SK-N-SH treated with all-trans-retinoic acid at 6 μM for 48 hours (cell line): ENCODE results near the gene OR4K2.

Experiments used
- ATAC-seq: fragments of 200-7000 bp; cut with Tn5 transposase; 3 replicates; pipeline ENCODE4 v1.9.1; 2020; ENCODE audit warnings: mild to moderate bottlenecking, moderate library complexity
- ARNTL ChIP-seq: fragments of 450-650 bp; formaldehyde crosslinking; IDR thresholded peaks from 2 replicates; pipeline ENCODE4 v1.5.0; 2020; ENCODE audit warnings: low read depth, mild to moderate bottlenecking, moderate library complexity, borderline replicate concordance
- BACH2 ChIP-seq: fragments of 250-450 bp; sonication (Bioruptor Pico); IDR thresholded peaks from 2 replicates; pipeline ENCODE4 v1.9.0; 2021; ENCODE audit warnings: mild to moderate bottlenecking, borderline replicate concordance
- CSDC2 ChIP-seq: fragments of 250-450 bp; sonication (Bioruptor Pico); IDR thresholded peaks from 2 replicates; pipeline ENCODE4 v1.5.0; 2020; ENCODE audit warnings: mild to moderate bottlenecking, moderate library complexity
- ESRRG ChIP-seq: fragments of 250-450 bp; sonication (Bioruptor Pico); IDR thresholded peaks from 2 replicates; pipeline ENCODE4 v1.6.1; 2021; ENCODE audit warnings: mild to moderate bottlenecking
- GLIS3 ChIP-seq: fragments of 250-450 bp; sonication (Bioruptor Pico); IDR thresholded peaks from 2 replicates; pipeline ENCODE4 v1.5.0; 2020; ENCODE audit warnings: mild to moderate bottlenecking, moderate library complexity
- ISL1 ChIP-seq: fragments of 250-450 bp; sonication (Bioruptor Pico); IDR thresholded peaks from 2 replicates; pipeline ENCODE4 v2.1.2; 2022; ENCODE audit warnings: mild to moderate bottlenecking, moderate library complexity
- OSR1 ChIP-seq: fragments of 250-450 bp; sonication (Bioruptor Pico); IDR thresholded peaks from 2 replicates; pipeline ENCODE4 v1.8.0; 2022; ENCODE audit warnings: moderate library complexity, mild to moderate bottlenecking, inconsistent platforms
- PPARA ChIP-seq: fragments of 250-450 bp; sonication (Bioruptor Pico); IDR thresholded peaks from 2 replicates; pipeline ENCODE4 v1.5.0; 2020; ENCODE audit warnings: mild to moderate bottlenecking, borderline replicate concordance
- RARB ChIP-seq: fragments of 250-450 bp; sonication (Bioruptor Pico); IDR thresholded peaks from 2 replicates; pipeline ENCODE4 v1.8.0; 2021; ENCODE audit warnings: mild to moderate bottlenecking, moderate library complexity
- SNAI2 ChIP-seq: fragments of 250-450 bp; sonication (Bioruptor Pico); IDR thresholded peaks from 2 replicates; pipeline ENCODE4 v1.5.0; 2020; ENCODE audit warnings: mild to moderate bottlenecking, moderate library complexity
- TCF4 ChIP-seq: fragments of 250-450 bp; sonication (Bioruptor Pico); IDR thresholded peaks from 2 replicates; pipeline ENCODE4 v1.8.0; 2021; ENCODE audit warnings: mild to moderate bottlenecking, moderate library complexity, borderline replicate concordance
- TOX ChIP-seq: fragments of 250-450 bp; sonication (Bioruptor Pico); IDR thresholded peaks from 2 replicates; pipeline ENCODE4 v1.8.0; 2021; ENCODE audit warnings: mild to moderate bottlenecking, moderate library complexity, borderline replicate concordance
- ZC3H10 ChIP-seq: fragments of 250-450 bp; sonication (Bioruptor Pico); IDR thresholded peaks from 2 replicates; pipeline ENCODE4 v1.5.1; 2021; ENCODE audit warnings: mild to moderate bottlenecking, moderate library complexity
- ZFP3 ChIP-seq: fragments of 250-450 bp; sonication (Bioruptor Pico); IDR thresholded peaks from 2 replicates; pipeline ENCODE4 v1.5.0; 2020; ENCODE audit warnings: mild to moderate bottlenecking, moderate library complexity
- ZFP30 ChIP-seq: fragments of 450-650 bp; formaldehyde crosslinking; IDR thresholded peaks from 2 replicates; pipeline ENCODE4 v1.5.0; 2022; ENCODE audit warnings: mild to moderate bottlenecking, moderate library complexity
- ZNF565 ChIP-seq: fragments of 450-650 bp; formaldehyde crosslinking; conservative IDR thresholded peaks from 2 replicates; pipeline ENCODE4 v1.5.0; 2020; ENCODE audit warnings: low read depth, mild to moderate bottlenecking, moderate library complexity
- ZNF70 ChIP-seq: fragments of 450-650 bp; formaldehyde crosslinking; IDR thresholded peaks from 2 replicates; pipeline ENCODE4 v1.5.0; 2020; ENCODE audit warnings: mild to moderate bottlenecking, moderate library complexity
- ZNF8 ChIP-seq: fragments of 450-650 bp; formaldehyde crosslinking; IDR thresholded peaks from 2 replicates; pipeline ENCODE4 v1.5.0; 2020; ENCODE audit warnings: mild to moderate bottlenecking, moderate library complexity
- TF ChIP-seq, protein P1 (sequence below): fragments of 250-450 bp; sonication (Bioruptor Pico); IDR thresholded peaks from 2 replicates; pipeline ENCODE4 v1.5.1; 2020; ENCODE audit warnings: low read depth, mild to moderate bottlenecking, moderate library complexity
- TF ChIP-seq, protein P2 (sequence below): fragments of 250-450 bp; sonication (Bioruptor Pico); IDR thresholded peaks from 2 replicates; pipeline ENCODE4 v1.5.0; 2020; ENCODE audit warnings: mild to moderate bottlenecking, moderate library complexity
- TF ChIP-seq, protein P3 (sequence below): fragments of 250-450 bp; sonication (Bioruptor Pico); IDR thresholded peaks from 2 replicates; pipeline ENCODE4 v1.8.0; 2020; ENCODE audit warnings: mild to moderate bottlenecking, moderate library complexity, borderline replicate concordance
- TF ChIP-seq, protein P4 (sequence below): fragments of 250-450 bp; sonication (Bioruptor Pico); IDR thresholded peaks from 2 replicates; pipeline ENCODE4 v1.5.1; 2021; ENCODE audit warnings: mild to moderate bottlenecking, moderate library complexity
- TF ChIP-seq, protein P5 (sequence below): fragments of 250-450 bp; sonication (Bioruptor Pico); IDR thresholded peaks from 2 replicates; pipeline ENCODE4 v1.8.0; 2021; ENCODE audit warnings: low read depth, mild to moderate bottlenecking, moderate library complexity, borderline replicate concordance

OR4K2 gene

DNA sequence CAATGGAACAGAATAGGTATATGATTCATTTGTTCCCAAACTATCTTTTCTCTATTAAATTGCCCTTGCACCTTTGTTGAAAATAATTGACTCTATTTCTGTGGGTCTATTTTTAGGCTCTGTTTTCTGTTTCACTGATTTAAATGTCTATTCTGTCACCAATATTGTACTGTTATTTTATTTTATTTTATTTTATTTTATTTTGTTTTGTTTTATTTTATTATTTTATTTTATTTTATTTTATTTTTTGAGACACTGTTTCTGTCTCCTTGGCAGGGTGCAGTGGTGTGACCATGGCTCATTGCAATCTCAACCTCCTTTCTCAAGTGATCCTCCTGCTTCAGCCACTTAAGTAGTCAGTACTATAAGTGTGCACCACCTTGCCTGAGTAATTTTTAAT is 36.5 kb upstream of the OR4K2 start:
- TF ChIP-seq, protein P1, sequence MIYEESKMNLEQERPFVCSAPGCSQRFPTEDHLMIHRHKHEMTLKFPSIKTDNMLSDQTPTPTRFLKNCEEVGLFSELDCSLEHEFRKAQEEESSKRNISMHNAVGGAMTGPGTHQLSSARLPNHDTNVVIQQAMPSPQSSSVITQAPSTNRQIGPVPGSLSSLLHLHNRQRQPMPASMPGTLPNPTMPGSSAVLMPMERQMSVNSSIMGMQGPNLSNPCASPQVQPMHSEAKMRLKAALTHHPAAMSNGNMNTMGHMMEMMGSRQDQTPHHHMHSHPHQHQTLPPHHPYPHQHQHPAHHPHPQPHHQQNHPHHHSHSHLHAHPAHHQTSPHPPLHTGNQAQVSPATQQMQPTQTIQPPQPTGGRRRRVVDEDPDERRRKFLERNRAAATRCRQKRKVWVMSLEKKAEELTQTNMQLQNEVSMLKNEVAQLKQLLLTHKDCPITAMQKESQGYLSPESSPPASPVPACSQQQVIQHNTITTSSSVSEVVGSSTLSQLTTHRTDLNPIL (CRISPR knock-in tag): no peak
- TF ChIP-seq ZC3H10 (CRISPR knock-in tag) (no peak), ESRRG (CRISPR knock-in tag) (no peak), ZFP3 (CRISPR knock-in tag) (no peak), GLIS3 (CRISPR knock-in tag) (no peak), ZNF8 (CRISPR knock-in tag) (no peak), OSR1 (CRISPR knock-in tag) (no peak), BACH2 (CRISPR knock-in tag) (no peak), RARB (no peak), ZNF565 (no peak), ARNTL (no peak), ZFP30 (no peak)
- TF ChIP-seq, protein P2, sequence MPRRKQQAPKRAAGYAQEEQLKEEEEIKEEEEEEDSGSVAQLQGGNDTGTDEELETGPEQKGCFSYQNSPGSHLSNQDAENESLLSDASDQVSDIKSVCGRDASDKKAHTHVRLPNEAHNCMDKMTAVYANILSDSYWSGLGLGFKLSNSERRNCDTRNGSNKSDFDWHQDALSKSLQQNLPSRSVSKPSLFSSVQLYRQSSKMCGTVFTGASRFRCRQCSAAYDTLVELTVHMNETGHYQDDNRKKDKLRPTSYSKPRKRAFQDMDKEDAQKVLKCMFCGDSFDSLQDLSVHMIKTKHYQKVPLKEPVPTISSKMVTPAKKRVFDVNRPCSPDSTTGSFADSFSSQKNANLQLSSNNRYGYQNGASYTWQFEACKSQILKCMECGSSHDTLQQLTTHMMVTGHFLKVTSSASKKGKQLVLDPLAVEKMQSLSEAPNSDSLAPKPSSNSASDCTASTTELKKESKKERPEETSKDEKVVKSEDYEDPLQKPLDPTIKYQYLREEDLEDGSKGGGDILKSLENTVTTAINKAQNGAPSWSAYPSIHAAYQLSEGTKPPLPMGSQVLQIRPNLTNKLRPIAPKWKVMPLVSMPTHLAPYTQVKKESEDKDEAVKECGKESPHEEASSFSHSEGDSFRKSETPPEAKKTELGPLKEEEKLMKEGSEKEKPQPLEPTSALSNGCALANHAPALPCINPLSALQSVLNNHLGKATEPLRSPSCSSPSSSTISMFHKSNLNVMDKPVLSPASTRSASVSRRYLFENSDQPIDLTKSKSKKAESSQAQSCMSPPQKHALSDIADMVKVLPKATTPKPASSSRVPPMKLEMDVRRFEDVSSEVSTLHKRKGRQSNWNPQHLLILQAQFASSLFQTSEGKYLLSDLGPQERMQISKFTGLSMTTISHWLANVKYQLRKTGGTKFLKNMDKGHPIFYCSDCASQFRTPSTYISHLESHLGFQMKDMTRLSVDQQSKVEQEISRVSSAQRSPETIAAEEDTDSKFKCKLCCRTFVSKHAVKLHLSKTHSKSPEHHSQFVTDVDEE (CRISPR knock-in tag): no peak
- TF ChIP-seq, protein P3, sequence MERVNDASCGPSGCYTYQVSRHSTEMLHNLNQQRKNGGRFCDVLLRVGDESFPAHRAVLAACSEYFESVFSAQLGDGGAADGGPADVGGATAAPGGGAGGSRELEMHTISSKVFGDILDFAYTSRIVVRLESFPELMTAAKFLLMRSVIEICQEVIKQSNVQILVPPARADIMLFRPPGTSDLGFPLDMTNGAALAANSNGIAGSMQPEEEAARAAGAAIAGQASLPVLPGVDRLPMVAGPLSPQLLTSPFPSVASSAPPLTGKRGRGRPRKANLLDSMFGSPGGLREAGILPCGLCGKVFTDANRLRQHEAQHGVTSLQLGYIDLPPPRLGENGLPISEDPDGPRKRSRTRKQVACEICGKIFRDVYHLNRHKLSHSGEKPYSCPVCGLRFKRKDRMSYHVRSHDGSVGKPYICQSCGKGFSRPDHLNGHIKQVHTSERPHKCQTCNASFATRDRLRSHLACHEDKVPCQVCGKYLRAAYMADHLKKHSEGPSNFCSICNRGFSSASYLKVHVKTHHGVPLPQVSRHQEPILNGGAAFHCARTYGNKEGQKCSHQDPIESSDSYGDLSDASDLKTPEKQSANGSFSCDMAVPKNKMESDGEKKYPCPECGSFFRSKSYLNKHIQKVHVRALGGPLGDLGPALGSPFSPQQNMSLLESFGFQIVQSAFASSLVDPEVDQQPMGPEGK (CRISPR knock-in tag): no peak
- TF ChIP-seq, protein P4, sequence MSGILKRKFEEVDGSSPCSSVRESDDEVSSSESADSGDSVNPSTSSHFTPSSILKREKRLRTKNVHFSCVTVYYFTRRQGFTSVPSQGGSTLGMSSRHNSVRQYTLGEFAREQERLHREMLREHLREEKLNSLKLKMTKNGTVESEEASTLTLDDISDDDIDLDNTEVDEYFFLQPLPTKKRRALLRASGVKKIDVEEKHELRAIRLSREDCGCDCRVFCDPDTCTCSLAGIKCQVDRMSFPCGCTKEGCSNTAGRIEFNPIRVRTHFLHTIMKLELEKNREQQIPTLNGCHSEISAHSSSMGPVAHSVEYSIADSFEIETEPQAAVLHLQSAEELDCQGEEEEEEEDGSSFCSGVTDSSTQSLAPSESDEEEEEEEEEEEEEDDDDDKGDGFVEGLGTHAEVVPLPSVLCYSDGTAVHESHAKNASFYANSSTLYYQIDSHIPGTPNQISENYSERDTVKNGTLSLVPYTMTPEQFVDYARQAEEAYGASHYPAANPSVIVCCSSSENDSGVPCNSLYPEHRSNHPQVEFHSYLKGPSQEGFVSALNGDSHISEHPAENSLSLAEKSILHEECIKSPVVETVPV (CRISPR knock-in tag): no peak
- TF ChIP-seq, protein P5, sequence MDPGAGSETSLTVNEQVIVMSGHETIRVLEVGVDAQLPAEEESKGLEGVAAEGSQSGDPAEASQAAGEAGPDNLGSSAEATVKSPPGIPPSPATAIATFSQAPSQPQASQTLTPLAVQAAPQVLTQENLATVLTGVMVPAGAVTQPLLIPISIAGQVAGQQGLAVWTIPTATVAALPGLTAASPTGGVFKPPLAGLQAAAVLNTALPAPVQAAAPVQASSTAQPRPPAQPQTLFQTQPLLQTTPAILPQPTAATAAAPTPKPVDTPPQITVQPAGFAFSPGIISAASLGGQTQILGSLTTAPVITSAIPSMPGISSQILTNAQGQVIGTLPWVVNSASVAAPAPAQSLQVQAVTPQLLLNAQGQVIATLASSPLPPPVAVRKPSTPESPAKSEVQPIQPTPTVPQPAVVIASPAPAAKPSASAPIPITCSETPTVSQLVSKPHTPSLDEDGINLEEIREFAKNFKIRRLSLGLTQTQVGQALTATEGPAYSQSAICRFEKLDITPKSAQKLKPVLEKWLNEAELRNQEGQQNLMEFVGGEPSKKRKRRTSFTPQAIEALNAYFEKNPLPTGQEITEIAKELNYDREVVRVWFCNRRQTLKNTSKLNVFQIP: no peak
- ATAC-seq: no peak

DNA sequence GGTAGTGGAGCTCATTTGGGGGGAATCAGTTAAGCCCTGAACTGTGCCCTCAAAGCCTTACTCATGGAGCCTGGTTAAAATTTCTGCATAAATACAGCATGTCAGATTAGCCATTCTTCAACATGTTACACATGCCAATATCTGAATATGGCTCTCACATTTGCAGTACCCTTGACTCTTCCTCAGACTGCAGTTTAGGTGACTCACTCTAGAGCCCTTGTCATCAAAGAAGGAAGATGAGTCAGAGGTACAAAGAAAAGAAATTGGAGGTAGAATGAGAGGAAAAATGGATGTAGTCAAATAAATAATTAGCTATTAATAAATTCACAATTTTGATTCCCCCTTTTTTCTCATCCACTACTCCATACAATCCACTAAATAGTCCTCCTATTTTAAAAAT is 23.6 kb upstream of the OR4K2 start:
- no peak for ATAC-seq
- TF ChIP-seq, protein P5: no peak
- TF ChIP-seq TOX (no peak), BACH2 (CRISPR knock-in tag) (no peak), ISL1 (no peak), RARB (no peak), SNAI2 (no peak), ZC3H10 (CRISPR knock-in tag) (no peak), ZNF70 (CRISPR knock-in tag) (no peak), CSDC2 (CRISPR knock-in tag) (no peak), ZFP3 (CRISPR knock-in tag) (no peak), ESRRG (CRISPR knock-in tag) (no peak), TCF4 (CRISPR knock-in tag) (no peak), PPARA (no peak), OSR1 (CRISPR knock-in tag) (no peak)
- TF ChIP-seq, protein P3 (CRISPR knock-in tag): no peak
- TF ChIP-seq, protein P1 (CRISPR knock-in tag): no peak
- TF ChIP-seq, protein P2 (CRISPR knock-in tag): no peak
